ENCODE results near the gene RPL18A.

Gene RPL18A

GRCh38 chr19:17859533-17860330 lies at the start of gene RPL18A:
Gene RPL18A (plus strand): TSS chr19:17859910. CDS start chr19:17859957, 47 bp downstream.
- peak; percentile 100 for DNase-seq

- DNase-seq, result no peak
Observed at GRCh38 chr19:17811103-17811502, 48.6 kb upstream of the RPL18A start.

GRCh38 chr19:17811681-17812080 lies 48.0 kb upstream of the RPL18A start:
- DNase-seq, result no peak

GRCh38 chr19:17812099-17812498 lies 47.6 kb upstream of the RPL18A start:
- DNase-seq, result no peak

GRCh38 chr19:17817668-17818363 lies 41.9 kb upstream of the RPL18A start:
- DNase-seq, result no peak

- DNase-seq, result no peak
Observed at GRCh38 chr19:17821190-17821589, 38.5 kb upstream of the RPL18A start, which contains the start of gene INSL3. Gene INSL3 (minus strand): TSS chr19:17821519. CDS start chr19:17821506, 13 bp downstream.

GRCh38 chr19:17824339-17824738 lies 35.4 kb upstream of the RPL18A start:
- no peak for DNase-seq

GRCh38 chr19:17826508-17827056 lies 33.1 kb upstream of the RPL18A start:
- DNase-seq, result no peak

GRCh38 chr19:17829855-17830566 lies 29.7 kb upstream of the RPL18A start:
- peak; percentile 61 for DNase-seq

- peak; percentile 79 for DNase-seq
Observed at GRCh38 chr19:17830567-17831418, 28.9 kb upstream of the RPL18A start.

GRCh38 chr19:17831419-17831888 lies 28.3 kb upstream of the RPL18A start:
- no peak for DNase-seq

- DNase-seq, result no peak
Observed at GRCh38 chr19:17832443-17833208, 27.1 kb upstream of the RPL18A start.

GRCh38 chr19:17834350-17835181 lies 25.1 kb upstream of the RPL18A start:
- no peak for DNase-seq

GRCh38 chr19:17835182-17836006 lies 24.3 kb upstream of the RPL18A start:
- DNase-seq, result no peak

GRCh38 chr19:17836530-17836929 lies 23.2 kb upstream of the RPL18A start:
- DNase-seq, result no peak

GRCh38 chr19:17837972-17838371 lies 21.7 kb upstream of the RPL18A start:
- no peak for DNase-seq

GRCh38 chr19:17840019-17840418 lies 19.7 kb upstream of the RPL18A start:
- no peak for DNase-seq

- no peak for DNase-seq
Observed at GRCh38 chr19:17841371-17841809, 18.3 kb upstream of the RPL18A start.
